H9 (cell line): ENCODE results near the gene LAGE3. TPM values are rescaled to one million over a fixed set of nuclear protein-coding genes. Genes with fewer than 3 reads are reported as not detected.

Experiments used
- DNase-seq: peaks from one replicate; pipeline ENCODE4 v3.0.0-alpha.2; 2017
- H2AFZ ChIP-seq: one replicate; pipeline ENCODE4 v1.6.1; 2013; ENCODE audit warnings: mild to moderate bottlenecking, low read length, control low read depth, moderate library complexity
- H2AK5ac ChIP-seq: 2 replicates; pipeline ENCODE4 v1.6.1; 2013; ENCODE audit warnings: low read length, control low read depth, mixed read lengths; ENCODE audit not compliant: insufficient read length
- H2BK120ac ChIP-seq: one replicate; pipeline ENCODE4 v1.6.1; 2013; ENCODE audit warnings: low read depth, mild to moderate bottlenecking, low read length, control low read depth, inconsistent platforms; ENCODE audit not compliant: poor library complexity, severe bottlenecking
- H2BK12ac ChIP-seq: 2 replicates; pipeline ENCODE4 v1.6.1; 2013; ENCODE audit warnings: low read length, control low read depth, mixed read lengths, low read depth; ENCODE audit not compliant: insufficient read length
- H2BK15ac ChIP-seq: 2 replicates; pipeline ENCODE4 v1.6.1; 2013; ENCODE audit warnings: low read depth, low read length, control low read depth
- H2BK20ac ChIP-seq: one replicate; pipeline ENCODE4 v1.6.1; 2013; ENCODE audit warnings: low read depth, mild to moderate bottlenecking, low read length, control low read depth, inconsistent platforms; ENCODE audit not compliant: poor library complexity, severe bottlenecking
- H2BK5ac ChIP-seq: 2 replicates; pipeline ENCODE4 v1.6.1; 2013; ENCODE audit warnings: low read length, control low read depth, mixed read lengths; ENCODE audit not compliant: insufficient read length
- H3K14ac ChIP-seq: 2 replicates; pipeline ENCODE4 v1.6.1; 2013; ENCODE audit warnings: low read length, control low read depth; ENCODE audit not compliant: insufficient read depth
- H3K18ac ChIP-seq: 2 replicates; pipeline ENCODE4 v1.6.1; 2013; ENCODE audit warnings: low read depth, mild to moderate bottlenecking, mixed read lengths, low read length, control low read depth; ENCODE audit not compliant: insufficient read length
- H3K23ac ChIP-seq: 2 replicates; pipeline ENCODE4 v1.6.1; 2013; ENCODE audit warnings: low read length, control low read depth, mixed read lengths, low read depth; ENCODE audit not compliant: insufficient read length
- H3K23me2 ChIP-seq: 2 replicates; pipeline ENCODE4 v1.6.1; 2013; ENCODE audit warnings: low read depth, mild to moderate bottlenecking, mixed read lengths, low read length, control low read depth; ENCODE audit not compliant: insufficient read length, poor library complexity, severe bottlenecking
- H3K27ac ChIP-seq: 2 replicates; pipeline ENCODE4 v1.5.1; 2013; ENCODE audit warnings: low read length, control low read depth, mixed read lengths, low read depth; ENCODE audit not compliant: insufficient read length
- H3K27me3 ChIP-seq: 2 replicates; pipeline ENCODE4 v1.6.1; 2013; ENCODE audit warnings: low read length, control low read depth, inconsistent platforms; ENCODE audit not compliant: insufficient read depth
- H3K4ac ChIP-seq: 2 replicates; pipeline ENCODE4 v1.6.1; 2013; ENCODE audit warnings: low read depth, mild to moderate bottlenecking, control low read depth, inconsistent platforms, low read length, moderate library complexity
- H3K4me1 ChIP-seq: 2 replicates; pipeline ENCODE4 v1.6.1; 2013; ENCODE audit warnings: low read length, control low read depth, inconsistent platforms; ENCODE audit not compliant: insufficient read depth
- H3K4me2 ChIP-seq: 2 replicates; pipeline ENCODE4 v1.6.1; 2013; ENCODE audit warnings: low read length, control low read depth, mixed read lengths; ENCODE audit not compliant: insufficient read length, insufficient read depth
- H3K56ac ChIP-seq: 2 replicates; pipeline ENCODE4 v1.6.1; 2013; ENCODE audit warnings: low read depth, mild to moderate bottlenecking, mixed read lengths, low read length, control low read depth; ENCODE audit not compliant: insufficient read length
- H3K79me1 ChIP-seq: 2 replicates; pipeline ENCODE4 v1.6.1; 2013; ENCODE audit warnings: low read depth, mild to moderate bottlenecking, moderate library complexity, low read length, control low read depth, inconsistent platforms; ENCODE audit not compliant: insufficient read depth, poor library complexity, severe bottlenecking
- H3K79me2 ChIP-seq: 2 replicates; pipeline ENCODE4 v1.6.1; 2013; ENCODE audit warnings: low read length, control low read depth, inconsistent platforms; ENCODE audit not compliant: insufficient read depth
- H3K9ac ChIP-seq: 2 replicates; pipeline ENCODE4 v1.6.1; 2013; ENCODE audit warnings: low read length, control low read depth, mixed read lengths; ENCODE audit not compliant: insufficient read length; ENCODE audit errors: extremely low read depth
- H3K9me3 ChIP-seq: one replicate; pipeline ENCODE4 v1.6.1; 2013; ENCODE audit warnings: low read depth, low read length, inconsistent platforms; ENCODE audit not compliant: control insufficient read depth
- H3T11ph ChIP-seq: one replicate; pipeline ENCODE4 v1.6.1; 2013; ENCODE audit warnings: mild to moderate bottlenecking, low read length, control low read depth, inconsistent platforms
- H4K20me1 ChIP-seq: one replicate; pipeline ENCODE4 v1.6.1; 2013; ENCODE audit not compliant: control insufficient read depth, insufficient read length, insufficient read depth
- H4K5ac ChIP-seq: 2 replicates; pipeline ENCODE4 v1.6.1; 2013; ENCODE audit warnings: low read depth, mild to moderate bottlenecking, mixed read lengths, low read length, control low read depth; ENCODE audit not compliant: insufficient read length
- H4K8ac ChIP-seq: replicated peaks from 2 replicates; pipeline ENCODE4 v1.6.1; 2013; ENCODE audit warnings: low read length, control low read depth, mixed read lengths, low read depth; ENCODE audit not compliant: insufficient read length
- H4K91ac ChIP-seq: 2 replicates; pipeline ENCODE4 v1.6.1; 2013; ENCODE audit warnings: low read depth, mild to moderate bottlenecking, moderate library complexity, mixed read lengths, low read length, control low read depth; ENCODE audit not compliant: insufficient read length
- H3K27ac Mint-ChIP-seq, 3 experiments: 2 replicates in 2 of 3; 3 replicates in 1 of 3; pipeline ENCODE4 v1.8.0; 2020 to 2021; ENCODE audit warnings: mixed read lengths in 3 of 3, mild to moderate bottlenecking in 1 of 3, moderate library complexity in 1 of 3
- H3K27me3 Mint-ChIP-seq: 2 replicates; pipeline ENCODE4 v1.8.0; 2021; ENCODE audit warnings: low read depth, mild to moderate bottlenecking, moderate library complexity, mixed read lengths
- H3K36me3 Mint-ChIP-seq, 3 experiments: 2 replicates in 2 of 3; 3 replicates in 1 of 3; pipeline ENCODE4 v1.8.0; 2020 to 2021; ENCODE audit warnings: low read depth in 3 of 3, mixed read lengths in 3 of 3; ENCODE audit not compliant: insufficient read depth in 1 of 3
- H3K4me1 Mint-ChIP-seq, 2 experiments: 2 replicates each; pipeline ENCODE4 v1.8.0; 2020; ENCODE audit warnings: mixed read lengths in 2 of 2
- H3K4me3 Mint-ChIP-seq, 2 experiments: 2 replicates in 1 of 2; 3 replicates in 1 of 2; pipeline ENCODE4 v1.8.0; 2020 to 2021; ENCODE audit warnings: mild to moderate bottlenecking in 2 of 2, mixed read lengths in 2 of 2, moderate library complexity in 1 of 2
- H3K9me3 Mint-ChIP-seq, 2 experiments: 2 replicates in 1 of 2; 3 replicates in 1 of 2; pipeline ENCODE4 v1.8.0; 2020; ENCODE audit warnings: mild to moderate bottlenecking in 2 of 2, mixed read lengths in 2 of 2, moderate library complexity in 1 of 2
- WGBS: extraction: QIAGEN DNeasy Blood & Tissue Kit; methylation state at CpG from one replicate; pipeline ENCODE4 v1.1.7; 2013; ENCODE audit warnings: missing lambda C conversion rate, low lambda C conversion rate, mixed read lengths; ENCODE audit not compliant: insufficient read length; ENCODE audit errors: extremely low coverage; 5-methylcytosine and 5-hydroxymethylcytosine counted together
- total RNA-seq: library from RNA; stranded (reverse); gene quantifications from 2 replicates; pipeline ENCODE4 v1.2.1, GENCODE V29; 2021
- TF ChIP-seq, protein P1 (sequence below): fragments of 200-600 bp; sonication (generic); conservative IDR thresholded peaks from 3 replicates; pipeline ENCODE4 v1.8.0; 2021; ENCODE audit warnings: antibody characterized with exemption, mild to moderate bottlenecking

Gene LAGE3
- total RNA-seq, 1 experiment from 2014 or later: 32.5 TPM

DNA sequence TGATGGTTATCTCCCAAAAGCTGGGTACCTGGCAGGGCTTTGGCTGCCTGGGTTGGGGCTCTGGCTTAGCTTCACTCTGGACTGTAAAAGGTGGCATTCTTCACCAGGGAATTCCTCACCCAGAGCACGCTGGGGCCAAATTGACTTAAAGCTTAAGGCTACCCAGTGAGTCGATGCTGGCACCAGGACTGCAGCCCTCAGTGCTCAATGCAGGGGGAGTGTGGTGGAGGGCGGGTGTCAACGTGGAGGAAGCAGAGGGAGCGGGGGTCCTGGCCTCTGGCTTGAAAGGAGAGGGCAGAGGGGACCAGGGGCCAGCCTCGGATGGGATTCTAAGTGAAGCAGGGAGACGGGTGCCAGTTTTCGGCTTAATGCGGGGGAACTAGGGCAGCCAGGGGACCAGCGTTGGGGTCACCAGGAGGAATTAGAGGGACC is 35.6 kb downstream of the LAGE3 start:
- no peaks in the 10 kb centered on the region for H3K79me2 ChIP-seq
- H3K27ac Mint-ChIP-seq: peak overlapping the region in 1 of 3 experiments; percentile 57; a peak in 3 of 7 replicates

More for the DNA sequence above, 35.6 kb downstream of the LAGE3 start:
- Histone ChIP-seq H3K9ac (no peak overlapping the region), H2BK20ac (no peak overlapping the region), H3K4ac (no peak overlapping the region), H3K9me3 (peaks cover 28% of the 10 kb centered on the region), H3K23ac (no peak overlapping the region), H2AFZ (no peak overlapping the region), H3T11ph (no peak overlapping the region), H2BK120ac (no peak overlapping the region), H3K18ac (no peak overlapping the region), H2AK5ac (no peak overlapping the region), H3K79me1 (no peaks in the 10 kb centered on the region), H3K23me2 (peaks cover 2% of the 10 kb centered on the region), H3K27ac (no peak overlapping the region), H3K56ac (no peak overlapping the region), H4K20me1 (no peaks in the 10 kb centered on the region), H2BK5ac (no peak overlapping the region), H3K27me3 (no peaks in the 10 kb centered on the region), H3K4me1 (no peaks in the 10 kb centered on the region), H3K14ac (no peak overlapping the region), H2BK12ac (no peak overlapping the region), H4K91ac (no peak overlapping the region), H4K8ac (no peak overlapping the region), H4K5ac (no peak overlapping the region), H3K4me2 (peak overlapping the region; percentile 37), H2BK15ac (no peak overlapping the region)
- WGBS: no CpG with 5 or more reads among the region's 10 CpGs
- DNase-seq: no peak
- Mint-ChIP-seq H3K36me3 (peaks cover 31 to 72% (median 63%) of the 10 kb centered on the region in 3 experiments), H3K9me3 (peaks cover 66 to 80% of the 10 kb centered on the region in 2 experiments), H3K27me3 (no peaks in the 10 kb centered on the region; the same call in none of the 2 replicates), H3K4me1 (peaks cover 3 to 5% of the 10 kb centered on the region in 2 experiments; a peak in 2 of 4 replicates), H3K4me3 (peak overlapping the region; percentile 66 to 82)
- TF ChIP-seq, protein P1, sequence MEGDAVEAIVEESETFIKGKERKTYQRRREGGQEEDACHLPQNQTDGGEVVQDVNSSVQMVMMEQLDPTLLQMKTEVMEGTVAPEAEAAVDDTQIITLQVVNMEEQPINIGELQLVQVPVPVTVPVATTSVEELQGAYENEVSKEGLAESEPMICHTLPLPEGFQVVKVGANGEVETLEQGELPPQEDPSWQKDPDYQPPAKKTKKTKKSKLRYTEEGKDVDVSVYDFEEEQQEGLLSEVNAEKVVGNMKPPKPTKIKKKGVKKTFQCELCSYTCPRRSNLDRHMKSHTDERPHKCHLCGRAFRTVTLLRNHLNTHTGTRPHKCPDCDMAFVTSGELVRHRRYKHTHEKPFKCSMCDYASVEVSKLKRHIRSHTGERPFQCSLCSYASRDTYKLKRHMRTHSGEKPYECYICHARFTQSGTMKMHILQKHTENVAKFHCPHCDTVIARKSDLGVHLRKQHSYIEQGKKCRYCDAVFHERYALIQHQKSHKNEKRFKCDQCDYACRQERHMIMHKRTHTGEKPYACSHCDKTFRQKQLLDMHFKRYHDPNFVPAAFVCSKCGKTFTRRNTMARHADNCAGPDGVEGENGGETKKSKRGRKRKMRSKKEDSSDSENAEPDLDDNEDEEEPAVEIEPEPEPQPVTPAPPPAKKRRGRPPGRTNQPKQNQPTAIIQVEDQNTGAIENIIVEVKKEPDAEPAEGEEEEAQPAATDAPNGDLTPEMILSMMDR: no peak
